ENCODE results near the gene WNK2.

- TF ChIP-seq CTCF (IDR thresholded peaks at IDR 0.05; ENCODE audit: insufficient read depth, low read length, poor library complexity, severe bottlenecking) (no peak), EZH2phosphoT487 (conservative IDR thresholded peaks at IDR 0.05; ENCODE audit: low read length) (no peak)
These were observed 63.3 kb downstream of the WNK2 start for GRCh38 chr9:93247099-93247865.
